OCI-LY1 (cell line): ENCODE results near the gene LDLRAD4.

Experiments used
- H2AFZ ChIP-seq: fragments of 200-600 bp; sonication (generic), shearing (Covaris generic); 2 replicates; pipeline ENCODE4 v1.6.0; 2014; ENCODE audit warnings: antibody characterized with exemption, mild to moderate bottlenecking, low read length
- H3F3A ChIP-seq: fragments of 200-600 bp; sonication (generic), shearing (Covaris generic); 2 replicates; pipeline ENCODE4 v1.6.0; 2014; ENCODE audit warnings: mild to moderate bottlenecking, antibody characterized with exemption, low read length, moderate library complexity; ENCODE audit not compliant: insufficient read depth
- H3K27ac ChIP-seq: fragments of 200-600 bp; sonication (generic); 2 replicates; pipeline ENCODE4 v1.5.1; 2014; ENCODE audit warnings: low read length, mixed run types, mild to moderate bottlenecking, low read depth; ENCODE audit not compliant: poor library complexity, severe bottlenecking
- H3K27me3 ChIP-seq: fragments of 200-600 bp; sonication (generic); 2 replicates; pipeline ENCODE4 v1.6.0; 2014; ENCODE audit warnings: antibody characterized with exemption, mild to moderate bottlenecking, low read length, moderate library complexity; ENCODE audit not compliant: insufficient read depth
- H3K36me3 ChIP-seq: fragments of 200-600 bp; sonication (generic); 2 replicates; pipeline ENCODE4 v1.6.1; 2014; ENCODE audit warnings: mild to moderate bottlenecking, antibody characterized with exemption, low read length, moderate library complexity, mixed read lengths; ENCODE audit not compliant: insufficient read depth
- H3K4me1 ChIP-seq: fragments of 200-600 bp; sonication (generic); 2 replicates; pipeline ENCODE4 v1.5.1; 2014; ENCODE audit warnings: mild to moderate bottlenecking, low read length, moderate library complexity; ENCODE audit not compliant: insufficient read depth, severe bottlenecking
- H3K4me2 ChIP-seq: fragments of 200-600 bp; sonication (generic), shearing (Covaris generic); 2 replicates; pipeline ENCODE4 v1.6.1; 2014; ENCODE audit warnings: low read length
- H3K4me3 ChIP-seq: fragments of 200-600 bp; sonication (generic); 2 replicates; pipeline ENCODE4 v1.5.1; 2014; ENCODE audit warnings: low read length, low read depth, mild to moderate bottlenecking, mixed read lengths; ENCODE audit not compliant: poor library complexity, severe bottlenecking
- H3K79me2 ChIP-seq: fragments of 200-600 bp; shearing (Covaris generic); 2 replicates; pipeline ENCODE4 v1.6.1; 2016; ENCODE audit warnings: mixed run types, low read length, mixed read lengths; ENCODE audit not compliant: insufficient read depth
- H3K9ac ChIP-seq: fragments of 200-600 bp; sonication (generic), shearing (Covaris generic); 2 replicates; pipeline ENCODE4 v1.6.1; 2014; ENCODE audit warnings: mild to moderate bottlenecking, low read length, mixed read lengths
- H3K9me2 ChIP-seq: fragments of 200-600 bp; sonication (generic), shearing (Covaris generic); 2 replicates; pipeline ENCODE4 v1.6.1; 2014; ENCODE audit warnings: low read depth, mild to moderate bottlenecking, low read length, mixed read lengths
- H3K9me3 ChIP-seq: fragments of 200-600 bp; shearing (Covaris generic); 2 replicates; pipeline ENCODE4 v1.6.1; 2014; ENCODE audit warnings: low read length, mixed read lengths
- H4K20me1 ChIP-seq: fragments of 200-600 bp; sonication (generic), shearing (Covaris generic); 2 replicates; pipeline ENCODE4 v1.6.0; 2016; ENCODE audit warnings: mild to moderate bottlenecking, low read length; ENCODE audit not compliant: insufficient read depth
- EZH2 ChIP-seq: fragments of 200-600 bp; sonication (generic), shearing (Covaris generic); IDR thresholded peaks from 2 replicates; pipeline ENCODE4 v1.8.0; 2017; ENCODE audit warnings: borderline replicate concordance, mixed run types, mild to moderate bottlenecking, antibody characterized with exemption, low read length, moderate library complexity, mixed read lengths
- TF ChIP-seq, protein P1 (sequence below): fragments of 200-600 bp; sonication (generic), shearing (Covaris generic); IDR thresholded peaks from 2 replicates; pipeline ENCODE4 v1.5.1; 2017; ENCODE audit warnings: mild to moderate bottlenecking, antibody characterized with exemption, low read length, moderate library complexity, mixed read lengths

LDLRAD4 gene

DNA sequence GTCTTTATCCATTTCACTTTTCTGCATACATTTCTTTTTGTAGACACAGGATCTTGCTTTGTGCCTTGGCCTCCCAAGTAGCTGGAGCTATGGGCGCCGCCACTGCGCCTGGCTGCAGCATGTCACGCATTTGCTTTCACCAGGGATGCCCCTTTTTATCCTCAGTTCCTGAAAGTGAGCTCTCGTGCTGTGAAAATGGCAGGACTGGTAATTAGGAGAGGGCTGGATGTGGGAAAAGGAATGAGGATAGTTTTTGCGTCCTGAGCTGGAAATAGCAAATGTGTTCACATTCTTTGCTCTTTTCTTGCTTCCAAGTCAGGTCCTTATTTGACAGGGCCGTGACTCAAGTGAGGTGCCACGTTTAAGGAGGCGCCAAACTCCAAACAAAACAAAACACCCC is 104.6 kb downstream of the LDLRAD4 start:
- no peak overlapping the region for H3K9ac ChIP-seq
- no peak for TF ChIP-seq EZH2
- TF ChIP-seq, protein P1, sequence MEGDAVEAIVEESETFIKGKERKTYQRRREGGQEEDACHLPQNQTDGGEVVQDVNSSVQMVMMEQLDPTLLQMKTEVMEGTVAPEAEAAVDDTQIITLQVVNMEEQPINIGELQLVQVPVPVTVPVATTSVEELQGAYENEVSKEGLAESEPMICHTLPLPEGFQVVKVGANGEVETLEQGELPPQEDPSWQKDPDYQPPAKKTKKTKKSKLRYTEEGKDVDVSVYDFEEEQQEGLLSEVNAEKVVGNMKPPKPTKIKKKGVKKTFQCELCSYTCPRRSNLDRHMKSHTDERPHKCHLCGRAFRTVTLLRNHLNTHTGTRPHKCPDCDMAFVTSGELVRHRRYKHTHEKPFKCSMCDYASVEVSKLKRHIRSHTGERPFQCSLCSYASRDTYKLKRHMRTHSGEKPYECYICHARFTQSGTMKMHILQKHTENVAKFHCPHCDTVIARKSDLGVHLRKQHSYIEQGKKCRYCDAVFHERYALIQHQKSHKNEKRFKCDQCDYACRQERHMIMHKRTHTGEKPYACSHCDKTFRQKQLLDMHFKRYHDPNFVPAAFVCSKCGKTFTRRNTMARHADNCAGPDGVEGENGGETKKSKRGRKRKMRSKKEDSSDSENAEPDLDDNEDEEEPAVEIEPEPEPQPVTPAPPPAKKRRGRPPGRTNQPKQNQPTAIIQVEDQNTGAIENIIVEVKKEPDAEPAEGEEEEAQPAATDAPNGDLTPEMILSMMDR, result no peak
- no peak overlapping the region for H3K27ac ChIP-seq
- no peak overlapping the region for H3K4me2 ChIP-seq
- no peak overlapping the region for H3K4me3 ChIP-seq
- no peaks in the 10 kb centered on the region for H3K9me2 ChIP-seq
- no peaks in the 10 kb centered on the region for H4K20me1 ChIP-seq
- H3K27me3 ChIP-seq, result peaks cover 16% of the 10 kb centered on the region; the same call in 1 of the 2 replicates
- no peak overlapping the region for H2AFZ ChIP-seq
- no peaks in the 10 kb centered on the region for H3K9me3 ChIP-seq
- H3K36me3 ChIP-seq, result no peaks in the 10 kb centered on the region
- H3K4me1 ChIP-seq, result no peaks in the 10 kb centered on the region
- no peaks in the 10 kb centered on the region for H3F3A ChIP-seq
- no peaks in the 10 kb centered on the region for H3K79me2 ChIP-seq

DNA sequence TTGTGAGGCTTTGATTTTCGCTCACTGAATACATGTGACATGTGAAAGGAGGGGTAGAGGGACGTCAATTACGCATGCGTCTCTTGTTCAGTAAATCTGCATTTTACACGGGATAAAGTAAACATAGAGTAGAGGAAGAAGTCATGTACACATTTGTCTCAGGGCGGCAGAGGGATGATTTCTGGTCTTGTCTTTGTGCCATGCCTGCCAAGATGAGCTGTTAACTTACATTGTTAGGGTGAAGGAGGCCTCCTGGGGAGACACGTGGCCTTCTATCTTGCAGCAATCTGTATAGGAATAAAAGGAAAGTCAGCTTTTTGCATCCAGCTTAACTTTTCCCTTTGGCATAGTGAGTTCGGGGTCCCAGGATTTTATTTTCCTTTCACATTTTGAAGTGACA is 106.3 kb downstream of the LDLRAD4 start:
- Histone ChIP-seq H3K4me1 (no peaks in the 10 kb centered on the region), H3K4me2 (no peak overlapping the region), H2AFZ (no peak overlapping the region), H3K4me3 (no peak overlapping the region), H3K27me3 (peaks cover 16% of the 10 kb centered on the region; the same call in 1 of the 2 replicates), H3K9me3 (no peaks in the 10 kb centered on the region), H3F3A (no peaks in the 10 kb centered on the region), H4K20me1 (no peaks in the 10 kb centered on the region), H3K9me2 (no peaks in the 10 kb centered on the region), H3K27ac (no peak overlapping the region), H3K79me2 (no peaks in the 10 kb centered on the region), H3K36me3 (no peaks in the 10 kb centered on the region), H3K9ac (no peak overlapping the region)
- TF ChIP-seq, protein P1, result no peak
- no peak for TF ChIP-seq EZH2

DNA sequence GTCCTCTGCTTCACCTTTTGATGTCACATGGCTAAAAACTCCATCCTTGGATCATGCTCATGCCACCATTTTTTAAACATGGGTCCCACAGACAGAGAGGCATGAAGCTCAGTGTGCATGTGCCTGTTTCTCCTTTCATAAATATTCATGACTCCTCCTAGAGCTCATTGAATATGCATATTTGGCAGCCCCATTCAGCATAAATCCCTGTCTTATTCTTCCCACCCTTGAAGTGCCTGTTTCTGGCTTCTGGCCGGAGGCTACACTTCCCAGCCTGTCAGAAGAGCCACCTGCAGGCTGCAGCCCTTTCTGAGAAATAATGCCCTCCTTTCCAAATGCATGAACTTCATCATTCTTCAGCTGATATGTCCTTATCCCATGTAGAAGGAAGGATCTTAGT is 109.7 kb downstream of the LDLRAD4 start:
- Histone ChIP-seq H3F3A (no peaks in the 10 kb centered on the region), H3K4me2 (no peak overlapping the region), H3K9me3 (peaks cover 5% of the 10 kb centered on the region), H4K20me1 (no peaks in the 10 kb centered on the region), H2AFZ (no peak overlapping the region), H3K79me2 (no peaks in the 10 kb centered on the region), H3K9me2 (no peaks in the 10 kb centered on the region), H3K27ac (no peak overlapping the region), H3K4me1 (no peaks in the 10 kb centered on the region), H3K9ac (no peak overlapping the region), H3K4me3 (no peak overlapping the region), H3K36me3 (no peaks in the 10 kb centered on the region), H3K27me3 (peaks cover 30% of the 10 kb centered on the region; the same call in 1 of the 2 replicates)
- TF ChIP-seq, protein P1, result peak; percentile 11; the same call in 1 of the 2 replicates
- TF ChIP-seq EZH2, result no peak
